ENCODE measurements around the gene TMEM245. TPM values are rescaled to one million over a fixed set of nuclear protein-coding genes. Genes with fewer than 3 reads are reported as not detected.

Gene TMEM245
- total RNA-seq, 1 experiment from 2014 or later = 54.0 TPM

DNA sequence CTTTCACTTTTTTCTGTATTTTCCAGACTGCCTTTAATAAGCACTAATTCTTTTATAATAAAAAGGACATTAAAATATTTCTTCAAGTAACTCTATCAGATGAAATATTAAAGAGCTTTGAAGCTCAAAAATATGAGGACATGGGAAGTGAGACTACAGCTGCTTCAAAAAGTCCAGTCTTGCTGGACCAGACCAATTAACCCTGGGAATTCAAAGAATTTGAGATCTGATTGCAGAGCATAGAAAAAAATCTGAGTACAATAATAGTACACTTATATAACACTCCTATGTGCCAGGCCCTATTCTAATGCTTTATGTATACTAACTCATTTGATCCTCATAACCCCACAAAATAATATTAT, 9.8 kb downstream of the TMEM245 start:
- POLR2A ChIA-PET = no interaction called here
- CTCF ChIA-PET = interaction anchor here (0.6 kb wide), 1 partner anchor 16 kb away, joined by 3 read pairs; no protein-coding TSS in a partner anchor
- no peaks in the 10 kb centered on the region; the same call in 1 of the 2 replicates for H3K36me3 ChIP-seq (ENCODE audit: control insufficient read depth, insufficient read depth, low read length)
- H3K4me3 ChIP-seq (ENCODE audit: low read depth in 2 of 2, low read length in 2 of 2) = peak overlapping the region; percentile 21 to 37
- H3K9me3 ChIP-seq (ENCODE audit: control insufficient read depth, insufficient read depth, low read depth, low read length) = no peaks in the 10 kb centered on the region
- no peak for DNase-seq (ENCODE audit: low read depth, low spot score)
- peak overlapping the region; percentile 95 for H3K27ac ChIP-seq (ENCODE audit: low read length)
- intact Hi-C loops (cut with micrococcal nuclease; ENCODE audit: unreplicated experiment) = no loop called here
- no peaks in the 10 kb centered on the region for H3K27me3 ChIP-seq (ENCODE audit: control insufficient read depth, insufficient read depth, low read length)
- no TSS peak for BruUV-seq (replicated peaks)
- TF ChIP-seq, protein P1, sequence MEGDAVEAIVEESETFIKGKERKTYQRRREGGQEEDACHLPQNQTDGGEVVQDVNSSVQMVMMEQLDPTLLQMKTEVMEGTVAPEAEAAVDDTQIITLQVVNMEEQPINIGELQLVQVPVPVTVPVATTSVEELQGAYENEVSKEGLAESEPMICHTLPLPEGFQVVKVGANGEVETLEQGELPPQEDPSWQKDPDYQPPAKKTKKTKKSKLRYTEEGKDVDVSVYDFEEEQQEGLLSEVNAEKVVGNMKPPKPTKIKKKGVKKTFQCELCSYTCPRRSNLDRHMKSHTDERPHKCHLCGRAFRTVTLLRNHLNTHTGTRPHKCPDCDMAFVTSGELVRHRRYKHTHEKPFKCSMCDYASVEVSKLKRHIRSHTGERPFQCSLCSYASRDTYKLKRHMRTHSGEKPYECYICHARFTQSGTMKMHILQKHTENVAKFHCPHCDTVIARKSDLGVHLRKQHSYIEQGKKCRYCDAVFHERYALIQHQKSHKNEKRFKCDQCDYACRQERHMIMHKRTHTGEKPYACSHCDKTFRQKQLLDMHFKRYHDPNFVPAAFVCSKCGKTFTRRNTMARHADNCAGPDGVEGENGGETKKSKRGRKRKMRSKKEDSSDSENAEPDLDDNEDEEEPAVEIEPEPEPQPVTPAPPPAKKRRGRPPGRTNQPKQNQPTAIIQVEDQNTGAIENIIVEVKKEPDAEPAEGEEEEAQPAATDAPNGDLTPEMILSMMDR (IDR thresholded peaks at IDR 0.05) = no peak
- TF ChIP-seq, protein P2, sequence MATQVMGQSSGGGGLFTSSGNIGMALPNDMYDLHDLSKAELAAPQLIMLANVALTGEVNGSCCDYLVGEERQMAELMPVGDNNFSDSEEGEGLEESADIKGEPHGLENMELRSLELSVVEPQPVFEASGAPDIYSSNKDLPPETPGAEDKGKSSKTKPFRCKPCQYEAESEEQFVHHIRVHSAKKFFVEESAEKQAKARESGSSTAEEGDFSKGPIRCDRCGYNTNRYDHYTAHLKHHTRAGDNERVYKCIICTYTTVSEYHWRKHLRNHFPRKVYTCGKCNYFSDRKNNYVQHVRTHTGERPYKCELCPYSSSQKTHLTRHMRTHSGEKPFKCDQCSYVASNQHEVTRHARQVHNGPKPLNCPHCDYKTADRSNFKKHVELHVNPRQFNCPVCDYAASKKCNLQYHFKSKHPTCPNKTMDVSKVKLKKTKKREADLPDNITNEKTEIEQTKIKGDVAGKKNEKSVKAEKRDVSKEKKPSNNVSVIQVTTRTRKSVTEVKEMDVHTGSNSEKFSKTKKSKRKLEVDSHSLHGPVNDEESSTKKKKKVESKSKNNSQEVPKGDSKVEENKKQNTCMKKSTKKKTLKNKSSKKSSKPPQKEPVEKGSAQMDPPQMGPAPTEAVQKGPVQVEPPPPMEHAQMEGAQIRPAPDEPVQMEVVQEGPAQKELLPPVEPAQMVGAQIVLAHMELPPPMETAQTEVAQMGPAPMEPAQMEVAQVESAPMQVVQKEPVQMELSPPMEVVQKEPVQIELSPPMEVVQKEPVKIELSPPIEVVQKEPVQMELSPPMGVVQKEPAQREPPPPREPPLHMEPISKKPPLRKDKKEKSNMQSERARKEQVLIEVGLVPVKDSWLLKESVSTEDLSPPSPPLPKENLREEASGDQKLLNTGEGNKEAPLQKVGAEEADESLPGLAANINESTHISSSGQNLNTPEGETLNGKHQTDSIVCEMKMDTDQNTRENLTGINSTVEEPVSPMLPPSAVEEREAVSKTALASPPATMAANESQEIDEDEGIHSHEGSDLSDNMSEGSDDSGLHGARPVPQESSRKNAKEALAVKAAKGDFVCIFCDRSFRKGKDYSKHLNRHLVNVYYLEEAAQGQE (IDR thresholded peaks at IDR 0.05; ENCODE audit: insufficient read depth in 1 of 2, low read depth in 2 of 2, low read length in 1 of 2) = no peak
- TF ChIP-seq POLR2AphosphoS5 (IDR thresholded peaks at IDR 0.05; ENCODE audit: low read depth, low read length) (no peak), TCF7L2 (IDR thresholded peaks at IDR 0.05; ENCODE audit: low read depth, low read length) (no peak), SIN3A (IDR thresholded peaks at IDR 0.05; ENCODE audit: borderline replicate concordance, insufficient read depth, low read depth, low read length) (no peak)
- ATAC-seq = peak; percentile 40
- in situ Hi-C loops (cut with HindIII; ENCODE audit: low pct_unique_long_range_greater_than_20kb, low sequenced_read_pairs) = no loop called here
- peaks cover 36% of the 10 kb centered on the region for H3K4me1 ChIP-seq (ENCODE audit: control insufficient read depth, insufficient read depth, low read length)

DNA sequence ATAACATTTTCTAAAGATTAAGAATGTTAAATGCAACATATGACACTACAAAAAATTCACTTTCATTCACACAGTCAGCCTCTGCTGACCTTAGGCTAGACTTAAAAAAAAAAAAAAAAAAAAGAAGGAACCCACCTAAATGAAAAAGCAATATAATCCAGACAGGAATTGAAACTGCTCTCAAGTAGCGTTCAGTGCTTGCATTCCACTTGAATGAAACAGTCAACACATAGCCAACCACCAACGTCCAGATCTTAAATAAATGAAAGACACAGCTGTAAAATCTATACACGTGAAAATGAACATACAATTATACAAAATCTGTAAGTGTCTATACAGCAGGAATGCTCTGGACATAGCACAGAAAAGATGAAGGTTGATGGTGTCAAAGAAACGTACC, 11.4 kb downstream of the TMEM245 start:
- in situ Hi-C loops (cut with HindIII; ENCODE audit: low pct_unique_long_range_greater_than_20kb, low sequenced_read_pairs) = no loop called here
- ATAC-seq = peak; percentile 49; the same call in 1 of the 2 replicates
- peak overlapping the region; percentile 14 to 29 for H3K4me3 ChIP-seq (ENCODE audit: low read depth in 2 of 2, low read length in 2 of 2)

More for the DNA sequence above, 11.4 kb downstream of the TMEM245 start:
- Histone ChIP-seq H3K9me3 (ENCODE audit: control insufficient read depth, insufficient read depth, low read depth, low read length) (no peaks in the 10 kb centered on the region), H3K36me3 (ENCODE audit: control insufficient read depth, insufficient read depth, low read length) (no peaks in the 10 kb centered on the region; the same call in 1 of the 2 replicates), H3K4me1 (ENCODE audit: control insufficient read depth, insufficient read depth, low read length) (peaks cover 29% of the 10 kb centered on the region), H3K27me3 (ENCODE audit: control insufficient read depth, insufficient read depth, low read length) (no peaks in the 10 kb centered on the region), H3K27ac (ENCODE audit: low read length) (peak overlapping the region; percentile 95)
- no TSS peak for BruUV-seq (replicated peaks)
- ChIA-PET CTCF (interaction anchor here (0.6 kb wide), 1 partner anchor 52 kb away, joined by 5 read pairs; no protein-coding TSS in a partner anchor), POLR2A (interaction anchor here (0.7 kb wide), 1 partner anchor 141 kb away, joined by 14 read pairs; no protein-coding TSS in a partner anchor)
- TF ChIP-seq TCF7L2 (IDR thresholded peaks at IDR 0.05; ENCODE audit: low read depth, low read length) = no peak
- TF ChIP-seq, protein P2 (IDR thresholded peaks at IDR 0.05; ENCODE audit: insufficient read depth in 1 of 2, low read depth in 2 of 2, low read length in 1 of 2) = no peak
- no peak for DNase-seq (ENCODE audit: low read depth, low spot score)
- intact Hi-C loops (cut with micrococcal nuclease; ENCODE audit: unreplicated experiment) = no loop called here

Data from Panc1 (cell line).